Vagina (tissue), 2 donors: ENCODE results near the gene ZNF385A. TPM values are rescaled to one million over a fixed set of nuclear protein-coding genes. Genes with fewer than 3 reads are reported as not detected.
A peak's percentile ranks its signal among the peaks of the same experiment; 100 is the strongest.

ENCODE experiments used
- DNase-seq, 2 donors: peaks; one replicate each; pipeline ENCODE4 v3.0.0-alpha.2; 2017; ENCODE audit errors: extremely low spot score in 2 of 2
- H3K27ac ChIP-seq: fragments of 200-600 bp; sonication (generic); one replicate; pipeline ENCODE4 v1.5.1; 2019
- H3K27me3 ChIP-seq: fragments of 200-600 bp; sonication (generic); one replicate; pipeline ENCODE4 v1.5.1; 2019
- H3K36me3 ChIP-seq, 2 donors: fragments of 200-600 bp; sonication (generic); one replicate each; pipeline ENCODE4 v1.5.1; 2017 to 2019
- H3K4me1 ChIP-seq: fragments of 200-600 bp; sonication (generic); one replicate; pipeline ENCODE4 v1.5.1; 2019
- H3K4me3 ChIP-seq, 2 donors: fragments of 200-600 bp; sonication (generic); 1 replicate in 1 of 2; 2 replicates in 1 of 2; pipeline ENCODE4 v1.5.1; 2016 to 2019
- H3K9me3 ChIP-seq: fragments of 200-600 bp; sonication (generic); one replicate; pipeline ENCODE4 v1.5.1; 2019
- POLR2A ChIP-seq, 2 donors: fragments of 450-650 bp; IDR thresholded peaks; one replicate each; pipeline ENCODE4 v1.6.1; 2017; ENCODE audit warnings: antibody characterized with exemption in 2 of 2, mild to moderate bottlenecking in 2 of 2, moderate library complexity in 2 of 2
- POLR2AphosphoS5 ChIP-seq, 2 donors: sonication (generic); formaldehyde crosslinking; IDR thresholded peaks; one replicate each; pipeline ENCODE4 v1.9.0; 2017; ENCODE audit warnings: antibody characterized with exemption in 2 of 2, mild to moderate bottlenecking in 2 of 2, low read depth in 1 of 2; ENCODE audit not compliant: insufficient read depth in 1 of 2
- intact Hi-C: fragments of 100-400 bp; cut with DNase I; formaldehyde crosslinking; loops from one replicate; pipeline ENCODE4 v1.15.1; 2023
- total RNA-seq: library from RNA; depleted of rRNA; stranded (reverse); fragments of >200 nt; gene quantifications from one replicate; pipeline ENCODE4 v1.2.3, GENCODE V29; 2016
- TF ChIP-seq, protein P1 (sequence below), 3 experiments: fragments of 450-650 bp in 2 of 3; fragments of 200-600 bp in 1 of 3; sonication (generic) in 1 of 3; IDR thresholded peaks; one replicate each; pipeline ENCODE4 v1.5.1; 2017 to 2019; ENCODE audit warnings: antibody characterized with exemption in 3 of 3, mild to moderate bottlenecking in 2 of 3, moderate library complexity in 2 of 3

ZNF385A gene
- total RNA-seq, 1 donor from 2014 or later: 38.8 TPM

DNA sequence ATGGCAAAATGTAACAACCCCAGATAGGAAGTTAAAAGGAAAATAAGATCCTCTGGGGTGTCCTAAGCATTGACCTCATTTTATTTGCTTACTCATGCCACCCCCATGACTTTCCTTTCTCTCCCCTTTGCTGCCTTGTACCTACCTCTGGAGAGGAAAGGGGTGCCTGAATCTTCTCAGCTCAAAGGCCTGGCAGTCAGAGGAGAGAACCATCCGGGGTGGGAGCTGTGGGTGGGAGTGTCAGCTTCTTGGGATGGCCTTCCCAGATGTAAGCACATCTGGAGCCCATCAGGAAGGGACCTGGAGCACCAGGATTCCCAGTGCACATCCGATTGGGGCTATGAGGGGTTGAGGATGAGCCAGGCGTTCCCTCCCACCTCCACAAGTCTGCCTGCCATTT, 39.7 kb upstream of the ZNF385A start:
- H3K4me1 ChIP-seq: peaks cover 81% of the 10 kb centered on the region
- no peak overlapping the region for H3K27ac ChIP-seq
- DNase-seq: no peak
- no peak overlapping the region for H3K4me3 ChIP-seq
- H3K27me3 ChIP-seq: no peaks in the 10 kb centered on the region
- TF ChIP-seq POLR2A (IDR thresholded peaks at IDR 0.05) (no peak), POLR2AphosphoS5 (IDR thresholded peaks at IDR 0.05; ENCODE audit: insufficient read depth in 1 of 2, low read depth in 1 of 2) (no peak)
- TF ChIP-seq, protein P1, sequence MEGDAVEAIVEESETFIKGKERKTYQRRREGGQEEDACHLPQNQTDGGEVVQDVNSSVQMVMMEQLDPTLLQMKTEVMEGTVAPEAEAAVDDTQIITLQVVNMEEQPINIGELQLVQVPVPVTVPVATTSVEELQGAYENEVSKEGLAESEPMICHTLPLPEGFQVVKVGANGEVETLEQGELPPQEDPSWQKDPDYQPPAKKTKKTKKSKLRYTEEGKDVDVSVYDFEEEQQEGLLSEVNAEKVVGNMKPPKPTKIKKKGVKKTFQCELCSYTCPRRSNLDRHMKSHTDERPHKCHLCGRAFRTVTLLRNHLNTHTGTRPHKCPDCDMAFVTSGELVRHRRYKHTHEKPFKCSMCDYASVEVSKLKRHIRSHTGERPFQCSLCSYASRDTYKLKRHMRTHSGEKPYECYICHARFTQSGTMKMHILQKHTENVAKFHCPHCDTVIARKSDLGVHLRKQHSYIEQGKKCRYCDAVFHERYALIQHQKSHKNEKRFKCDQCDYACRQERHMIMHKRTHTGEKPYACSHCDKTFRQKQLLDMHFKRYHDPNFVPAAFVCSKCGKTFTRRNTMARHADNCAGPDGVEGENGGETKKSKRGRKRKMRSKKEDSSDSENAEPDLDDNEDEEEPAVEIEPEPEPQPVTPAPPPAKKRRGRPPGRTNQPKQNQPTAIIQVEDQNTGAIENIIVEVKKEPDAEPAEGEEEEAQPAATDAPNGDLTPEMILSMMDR (IDR thresholded peaks at IDR 0.05): no peak
- no peaks in the 10 kb centered on the region for H3K36me3 ChIP-seq
- intact Hi-C loops: no loop called here
- H3K9me3 ChIP-seq: no peaks in the 10 kb centered on the region

DNA sequence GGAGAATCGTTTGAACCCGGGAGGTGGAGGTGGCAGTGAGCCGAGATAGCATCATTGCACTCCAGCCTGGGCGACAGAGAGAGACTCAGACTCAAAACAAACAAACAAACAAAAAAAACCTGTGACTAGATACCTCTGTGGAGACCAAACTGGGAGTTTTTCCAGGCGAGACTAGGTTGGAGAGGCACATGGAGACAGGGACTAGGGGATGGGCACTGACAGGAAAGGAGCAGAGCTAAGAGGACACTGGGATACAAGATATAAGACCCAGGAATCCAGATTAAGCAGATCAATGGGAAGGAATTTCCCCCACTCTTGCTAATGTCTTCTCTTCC, 39.2 kb upstream of the ZNF385A start:
- Histone ChIP-seq H3K4me3 (no peak overlapping the region), H3K9me3 (no peaks in the 10 kb centered on the region), H3K27me3 (no peaks in the 10 kb centered on the region), H3K36me3 (no peaks in the 10 kb centered on the region), H3K27ac (peak overlapping the region; percentile 46), H3K4me1 (peaks cover 76% of the 10 kb centered on the region)
- TF ChIP-seq, protein P1 (IDR thresholded peaks at IDR 0.05): no peak
- TF ChIP-seq POLR2AphosphoS5 (IDR thresholded peaks at IDR 0.05; ENCODE audit: insufficient read depth in 1 of 2, low read depth in 1 of 2) (no peak), POLR2A (IDR thresholded peaks at IDR 0.05) (no peak)
- no peak for DNase-seq
- intact Hi-C loops: no loop called here

DNA sequence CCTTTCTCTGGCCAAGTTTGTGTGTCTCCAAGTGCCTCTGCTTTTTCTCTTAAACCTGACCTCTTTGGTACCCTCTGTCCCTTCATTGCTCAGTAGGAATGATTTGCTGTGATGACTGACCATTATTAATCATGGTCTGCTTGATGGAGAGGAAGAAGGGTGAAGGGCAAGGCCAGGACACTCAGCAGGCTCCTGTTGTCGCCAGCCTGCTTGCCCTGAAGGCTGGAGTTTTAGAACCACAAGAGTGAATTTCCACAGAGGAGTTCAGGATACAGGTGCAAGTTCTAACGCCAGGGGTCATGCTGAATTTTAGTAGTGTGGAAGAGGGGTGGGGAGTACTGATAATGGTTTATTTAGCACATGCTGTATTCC, 37.3 kb upstream of the ZNF385A start:
- H3K27ac ChIP-seq: peak overlapping the region; percentile 96
- intact Hi-C loops: no loop called here
- H3K4me3 ChIP-seq: no peak overlapping the region
- H3K36me3 ChIP-seq: no peaks in the 10 kb centered on the region
- no peaks in the 10 kb centered on the region for H3K27me3 ChIP-seq
- TF ChIP-seq, protein P1 (IDR thresholded peaks at IDR 0.05): no peak
- TF ChIP-seq POLR2AphosphoS5 (IDR thresholded peaks at IDR 0.05; ENCODE audit: insufficient read depth in 1 of 2, low read depth in 1 of 2) (no peak), POLR2A (IDR thresholded peaks at IDR 0.05) (no peak)
- no peaks in the 10 kb centered on the region for H3K9me3 ChIP-seq
- no peak for DNase-seq
- H3K4me1 ChIP-seq: peaks cover 66% of the 10 kb centered on the region

DNA sequence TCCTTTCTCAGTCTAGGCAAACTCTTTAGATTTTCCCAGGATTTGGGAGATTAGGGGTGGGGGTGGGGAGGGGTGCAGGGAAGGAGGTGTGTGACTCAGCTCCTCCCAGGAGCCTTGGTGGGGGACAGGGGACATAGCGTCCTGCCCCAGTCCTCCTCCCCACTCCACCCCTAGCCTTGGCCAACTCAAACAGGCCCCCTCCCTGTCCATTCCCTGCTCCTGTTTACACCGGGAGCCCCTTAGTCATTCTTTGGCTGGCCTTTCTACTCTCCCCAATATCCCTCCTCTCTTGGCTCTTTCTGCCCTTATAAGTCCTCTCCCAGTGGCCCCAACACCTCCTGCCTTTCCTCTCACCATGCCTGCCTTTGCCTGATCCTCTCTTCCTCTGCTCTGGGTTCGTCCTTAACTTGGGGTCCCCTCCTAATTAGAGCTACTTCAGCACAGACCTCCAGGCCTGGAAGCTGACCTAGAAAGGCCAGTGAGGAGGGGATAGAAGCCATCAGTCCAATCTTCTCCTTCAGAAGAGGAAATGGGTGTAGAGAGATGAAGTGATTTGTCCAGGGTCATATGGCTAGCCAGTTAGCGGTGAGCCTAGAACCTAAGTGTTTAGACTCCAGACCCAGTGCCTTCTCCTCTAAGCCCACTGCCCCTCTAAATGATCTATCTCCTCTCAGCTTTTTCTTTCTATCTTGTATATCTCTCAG, 36.8 kb upstream of the ZNF385A start:
- TF ChIP-seq, protein P1 (IDR thresholded peaks at IDR 0.05): no peak
- TF ChIP-seq POLR2AphosphoS5 (IDR thresholded peaks at IDR 0.05; ENCODE audit: insufficient read depth in 1 of 2, low read depth in 1 of 2): peak; percentile 46 to 77
- no peak for DNase-seq
- no peaks in the 10 kb centered on the region for H3K27me3 ChIP-seq
- H3K4me3 ChIP-seq: peak overlapping the region in 1 of 2 donors; percentile 83
- intact Hi-C loops: no loop called here
- H3K36me3 ChIP-seq: no peaks in the 10 kb centered on the region
- peaks cover 64% of the 10 kb centered on the region for H3K4me1 ChIP-seq
- no peaks in the 10 kb centered on the region for H3K9me3 ChIP-seq
- peak overlapping the region; percentile 96 for H3K27ac ChIP-seq

DNA sequence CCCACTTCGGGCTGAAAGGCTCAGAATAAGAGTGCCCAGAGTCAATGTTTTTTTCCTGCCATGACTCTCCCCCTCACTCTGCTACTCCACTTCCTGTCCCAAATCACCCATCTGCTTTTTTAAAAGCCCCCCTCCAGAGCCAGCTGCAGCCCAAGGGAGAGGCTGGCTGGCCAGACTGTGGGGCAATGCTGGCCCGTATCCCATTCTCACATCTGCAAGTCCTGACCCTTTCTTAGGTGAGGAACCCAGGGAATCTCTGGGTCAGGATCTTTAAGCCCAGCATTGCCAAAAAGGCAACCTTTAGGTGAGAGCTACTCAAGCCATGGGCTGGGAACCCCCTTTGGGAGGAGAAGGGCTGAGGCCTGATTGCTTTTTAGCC, 36.2 kb upstream of the ZNF385A start:
- no peak for TF ChIP-seq POLR2AphosphoS5 (IDR thresholded peaks at IDR 0.05; ENCODE audit: insufficient read depth in 1 of 2, low read depth in 1 of 2)
- TF ChIP-seq POLR2A (IDR thresholded peaks at IDR 0.05): no peak
- TF ChIP-seq, protein P1 (IDR thresholded peaks at IDR 0.05): no peak
- H3K4me3 ChIP-seq: peak overlapping the region in 1 of 2 donors; percentile 83
- peak overlapping the region; percentile 96 for H3K27ac ChIP-seq
- no peaks in the 10 kb centered on the region for H3K36me3 ChIP-seq
- H3K9me3 ChIP-seq: no peaks in the 10 kb centered on the region
- H3K4me1 ChIP-seq: peaks cover 64% of the 10 kb centered on the region
- H3K27me3 ChIP-seq: no peaks in the 10 kb centered on the region
- intact Hi-C loops: no loop called here
- DNase-seq: peak in 1 of 2 donors; percentile 90
